Lower leg skin (tissue), 4 donors: Measurements from ENCODE around the gene CDSN. TPM values are rescaled to one million over a fixed set of nuclear protein-coding genes. Genes with fewer than 3 reads are reported as not detected.

ENCODE experiments used
- DNase-seq, 2 donors: peaks; one replicate each; pipeline ENCODE4 v3.0.0-alpha.2; 2019; ENCODE audit warnings: low spot score in 2 of 2
- H3K4me3 ChIP-seq: fragments of 200-600 bp; sonication (generic); 2 replicates; pipeline ENCODE4 v1.5.1; 2017; ENCODE audit warnings: mild to moderate bottlenecking, low read depth; ENCODE audit not compliant: poor library complexity, severe bottlenecking
- CTCF ChIP-seq, 3 donors: fragments of 450-650 bp; IDR thresholded peaks; one replicate each; pipeline ENCODE4 v1.5.1; 2016; ENCODE audit warnings: antibody characterized with exemption in 3 of 3, mild to moderate bottlenecking in 3 of 3, moderate library complexity in 2 of 3
- POLR2A ChIP-seq, 2 donors: fragments of 450-650 bp; IDR thresholded peaks; one replicate each; pipeline ENCODE4 v1.6.1; 2016 to 2017; ENCODE audit warnings: antibody characterized with exemption in 2 of 2, mild to moderate bottlenecking in 1 of 2, moderate library complexity in 1 of 2
- WGBS, 2 donors: methylation state at CpG; one replicate each; pipeline ENCODE4 v1.1.5; 2018; 5-methylcytosine and 5-hydroxymethylcytosine counted together
- intact Hi-C: fragments of 100-400 bp; cut with DNase I; formaldehyde crosslinking; loops from one replicate; pipeline ENCODE4 v1.15.0; 2023; ENCODE audit warnings: low total_unique reads
- total RNA-seq, 4 donors: library from RNA; depleted of rRNA; stranded (reverse); fragments of >200 nt; gene quantifications; one replicate each; pipeline ENCODE4 v1.1.0, GENCODE V29; 2016

Gene CDSN
- total RNA-seq, 4 donors from 2014 or later, result 480 to 1,164 (median 686) TPM

GRCh38 chr6:31163922-31164321 is 43.7 kb upstream of the CDSN start:
- intact Hi-C loops, result no loop called here
- no peak overlapping the region for H3K4me3 ChIP-seq
- TF ChIP-seq CTCF (IDR thresholded peaks at IDR 0.05), result no peak
- no peak for TF ChIP-seq POLR2A (IDR thresholded peaks at IDR 0.05)

GRCh38 chr6:31162463-31163165 is 42.4 kb upstream of the CDSN start:
- 91% methylated on average over 11 to 13 of the region's 13 CpGs for WGBS, 2 donors
- intact Hi-C loops, result no loop called here

More at GRCh38 chr6:31163922-31164321, 43.7 kb upstream of the CDSN start:
- DNase-seq, result no peak

GRCh38 chr6:31161216-31162126 is 41.2 kb upstream of the CDSN start:
- DNase-seq, result no peak
- TF ChIP-seq CTCF (IDR thresholded peaks at IDR 0.05) (no peak), POLR2A (IDR thresholded peaks at IDR 0.05) (no peak)
- 88 to 90% methylated on average over 17 to 19 of the region's 19 CpGs for WGBS, 2 donors
- intact Hi-C loops, result no loop called here
- H3K4me3 ChIP-seq, result no peak overlapping the region

More at GRCh38 chr6:31162463-31163165, 42.4 kb upstream of the CDSN start:
- no peak overlapping the region for H3K4me3 ChIP-seq
- TF ChIP-seq CTCF (IDR thresholded peaks at IDR 0.05) (no peak), POLR2A (IDR thresholded peaks at IDR 0.05) (no peak)
- DNase-seq, result no peak

- 9 to 10% methylated on average over 22 to 31 of the region's 35 CpGs for WGBS, 2 donors
- peak overlapping the region; percentile 45 for H3K4me3 ChIP-seq
- TF ChIP-seq POLR2A (IDR thresholded peaks at IDR 0.05), result no peak
- TF ChIP-seq CTCF (IDR thresholded peaks at IDR 0.05), result no peak
- intact Hi-C loops, result no loop called here
- no peak for DNase-seq
Measured at GRCh38 chr6:31158863-31159855, 38.9 kb upstream of the CDSN start.

- 1% methylated on average over 57 to 59 of the region's 65 CpGs for WGBS, 2 donors
- H3K4me3 ChIP-seq, result peak within 1 kb of the TSS; percentile 45
- no peak for TF ChIP-seq POLR2A (IDR thresholded peaks at IDR 0.05)
- TF ChIP-seq CTCF (IDR thresholded peaks at IDR 0.05), result no peak
- intact Hi-C loops, result no loop called here
- DNase-seq, result peak; percentile 99 to 100
Measured at GRCh38 chr6:31158140-31158862, 38.1 kb upstream of the CDSN start, which contains the start of gene TCF19. Gene TCF19, plus strand, starts transcription at chr6:31158589. Its CDS starts 881 bp downstream, at chr6:31159470.
